DMS79 (cell line): ENCODE data around the gene RTN3.
"Not testable (repeated sequence)": the region's sequence is repeated elsewhere in the genome, so short reads cannot be mapped to it uniquely, and the experiment has no call there.

Experiments used
- DNase-seq: peaks from one replicate; lab custom pipeline; 2025; lab: John Stamatoyannopoulos, UW

The RTN3 gene

DNA sequence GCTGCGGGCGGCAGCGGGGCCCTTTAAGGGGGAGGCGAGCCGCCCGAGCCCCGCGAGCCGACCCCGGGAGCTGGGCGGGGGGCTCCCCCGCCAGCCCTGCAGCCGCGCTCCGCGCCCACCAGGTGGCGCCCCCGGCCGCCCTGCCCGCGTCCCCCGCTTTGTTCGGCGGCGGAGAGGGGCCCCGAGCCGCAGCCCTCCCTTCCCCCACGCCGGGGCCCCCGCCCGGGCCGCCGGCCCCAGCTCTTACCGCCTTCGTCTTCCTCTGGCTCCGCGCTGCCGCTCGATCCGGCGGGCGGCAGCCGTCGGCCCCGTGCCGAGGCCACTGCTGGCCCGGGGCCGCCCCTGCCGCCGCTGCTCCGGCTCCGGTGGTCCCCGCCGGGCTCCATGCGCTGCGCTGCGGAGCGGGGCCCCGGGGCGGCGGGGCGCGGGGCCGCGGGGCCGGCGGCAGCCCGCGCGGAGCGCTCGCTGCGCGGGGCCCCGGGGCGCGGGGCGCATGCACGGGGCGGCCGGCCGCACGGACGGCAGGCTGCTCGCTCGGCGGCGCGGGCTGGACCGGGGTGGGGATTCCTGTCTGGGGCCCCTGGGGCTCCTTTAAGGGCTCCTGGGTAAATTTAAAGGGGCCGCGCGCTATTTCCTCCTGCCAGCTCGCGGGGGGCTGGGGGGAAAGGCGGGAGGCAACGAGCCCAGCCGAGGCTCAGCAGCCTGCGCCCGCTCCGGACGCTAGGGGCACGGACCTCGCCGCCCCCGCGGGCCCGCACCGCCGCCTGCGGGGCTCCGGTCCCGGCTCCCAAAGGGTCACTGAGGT is 87.1 kb downstream of the RTN3 start, which contains the start of gene ZFTA:
TSS of gene ZFTA (minus strand) at position 539 of the 805 bp plus-strand sequence. CDS start at position 386, 153 bp downstream.
- DNase-seq = peak; percentile 13

DNA sequence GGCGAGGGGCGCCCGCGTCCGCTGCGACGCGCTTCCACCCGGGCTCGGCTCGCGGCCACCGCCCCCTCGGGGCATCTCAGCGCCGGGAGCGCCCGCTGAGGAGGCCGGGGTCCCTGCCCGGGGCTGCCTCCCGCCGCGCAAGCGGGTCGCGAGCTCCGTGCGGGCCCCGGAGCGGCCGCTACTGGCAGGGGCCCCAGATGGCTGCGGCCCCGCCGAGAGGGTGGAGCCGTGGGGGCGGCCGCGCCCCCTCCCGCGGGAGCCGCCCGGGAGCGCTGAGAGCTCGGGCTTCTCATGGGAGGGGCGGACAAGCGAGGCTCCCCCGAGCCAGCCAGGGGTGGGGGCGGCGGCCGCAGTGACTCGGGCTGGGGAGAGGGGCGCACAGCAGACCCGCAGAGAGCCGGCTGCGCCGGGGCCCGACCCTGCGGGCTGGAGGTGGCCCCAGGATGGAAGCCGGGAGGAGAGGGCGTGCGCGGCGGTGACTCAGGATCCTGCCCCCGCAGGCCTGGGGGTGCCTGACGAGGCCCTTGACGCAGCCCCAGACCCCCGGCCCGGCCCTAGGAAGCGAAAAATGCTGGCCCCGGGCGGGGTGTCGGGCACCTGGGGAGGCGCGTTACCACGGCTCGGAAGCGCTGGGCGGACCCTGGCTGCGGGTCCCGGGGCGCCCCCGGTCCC is 87.9 kb downstream of the RTN3 start:
- no peak for DNase-seq

DNA sequence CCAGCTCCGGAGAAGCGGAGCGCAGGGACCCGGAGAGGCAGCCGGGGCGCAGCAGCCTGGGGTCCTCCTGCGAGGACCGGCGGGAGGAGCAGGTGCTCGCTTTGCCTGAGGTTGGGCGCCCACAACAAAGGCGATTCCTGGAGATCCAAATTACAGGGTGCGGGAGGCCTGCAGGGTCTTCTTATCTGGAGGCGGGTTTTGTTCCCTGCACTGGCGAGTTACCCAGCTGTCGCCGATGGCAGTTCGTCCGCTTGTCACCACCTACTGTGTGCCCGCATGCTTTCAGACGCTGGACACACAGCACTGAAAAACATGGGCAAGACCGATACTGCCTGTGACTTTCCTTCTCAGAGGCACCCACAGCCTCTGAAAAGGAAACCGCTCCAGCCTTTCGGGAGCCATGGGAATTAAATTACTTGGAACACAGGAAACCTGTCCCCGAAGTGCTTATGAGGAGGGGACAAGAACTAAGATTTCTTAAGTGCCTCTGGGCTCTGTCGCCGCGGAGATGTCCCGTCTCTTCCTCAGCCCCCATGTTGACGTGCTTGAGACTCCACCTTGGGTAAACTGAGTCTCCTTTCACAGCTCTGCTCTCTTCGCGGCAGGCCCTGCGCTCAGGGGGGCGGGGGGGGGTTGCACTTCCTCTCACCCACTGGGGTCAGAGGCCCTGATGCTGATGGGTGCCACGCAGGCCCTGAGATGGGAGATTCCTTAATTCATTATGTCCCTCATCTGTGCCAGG is 88.6 kb downstream of the RTN3 start:
- DNase-seq = peak; percentile 26

DNA sequence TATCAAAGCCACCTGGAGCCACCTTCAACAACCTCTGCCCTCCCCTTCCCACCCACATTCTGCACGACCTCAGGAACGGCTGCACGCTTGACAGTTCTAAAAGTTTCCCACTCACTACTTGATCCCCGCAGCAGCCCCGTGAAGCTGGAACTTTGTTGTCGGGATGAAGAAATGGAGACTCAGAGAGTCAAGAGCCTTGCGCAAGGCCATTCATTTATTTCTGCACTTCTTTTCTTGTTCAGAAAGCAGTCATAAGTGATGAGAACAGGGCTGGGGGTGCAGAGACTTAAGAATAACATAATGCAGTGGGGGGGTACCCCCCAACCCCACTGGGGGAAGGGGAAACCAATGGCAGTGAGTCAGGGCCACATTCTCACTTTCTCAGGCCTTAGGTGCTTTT is 89.5 kb downstream of the RTN3 start:
- no peak for DNase-seq

DNA sequence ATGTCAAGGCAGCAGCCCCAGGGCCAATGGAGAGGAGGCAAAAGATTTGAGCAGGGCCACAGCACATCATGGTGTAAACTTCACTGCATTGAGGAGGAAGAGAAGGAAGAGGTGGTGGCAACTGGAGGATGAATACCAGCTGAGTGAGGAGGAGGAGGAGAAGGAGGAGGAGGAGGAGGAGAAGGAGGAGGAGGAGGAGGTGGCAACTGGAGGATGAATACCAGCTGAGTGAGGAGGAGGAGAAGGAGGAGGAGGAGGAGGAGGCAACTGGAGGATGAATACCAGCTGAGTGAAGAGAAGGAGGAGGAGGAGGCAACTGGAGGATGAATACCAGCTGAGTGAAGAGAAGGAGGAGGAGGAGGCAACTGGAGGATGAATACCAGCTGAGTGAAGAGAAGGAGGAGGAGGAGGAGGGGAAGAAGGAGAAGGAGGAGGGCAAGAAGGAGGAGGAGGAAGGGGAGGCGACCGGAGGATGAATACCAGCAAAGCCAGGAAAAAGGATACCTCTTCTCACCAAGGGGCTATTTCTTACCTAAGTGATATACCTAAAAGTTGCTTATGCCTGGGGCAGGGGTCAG is 90.5 kb downstream of the RTN3 start:
- DNase-seq = not testable (repeated sequence)

DNA sequence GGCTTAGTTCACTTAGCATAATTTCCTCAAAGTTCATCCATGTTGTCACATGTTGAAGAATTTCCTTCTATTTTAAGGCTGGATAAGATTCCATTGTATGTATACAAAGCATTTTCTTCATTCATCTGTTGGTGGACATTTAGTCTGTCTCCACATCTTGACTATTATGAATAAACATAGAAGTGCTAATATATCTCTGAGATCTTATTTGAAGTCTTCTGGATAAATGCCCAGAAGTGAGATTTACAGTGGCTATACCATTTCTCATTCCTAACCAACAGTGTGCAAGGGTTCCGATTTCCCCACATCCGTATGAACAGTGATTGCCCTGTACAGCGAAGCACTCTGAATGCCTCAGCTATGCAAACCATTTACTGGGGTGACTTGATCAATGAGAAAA is 93.9 kb downstream of the RTN3 start:
- DNase-seq = no peak

DNA sequence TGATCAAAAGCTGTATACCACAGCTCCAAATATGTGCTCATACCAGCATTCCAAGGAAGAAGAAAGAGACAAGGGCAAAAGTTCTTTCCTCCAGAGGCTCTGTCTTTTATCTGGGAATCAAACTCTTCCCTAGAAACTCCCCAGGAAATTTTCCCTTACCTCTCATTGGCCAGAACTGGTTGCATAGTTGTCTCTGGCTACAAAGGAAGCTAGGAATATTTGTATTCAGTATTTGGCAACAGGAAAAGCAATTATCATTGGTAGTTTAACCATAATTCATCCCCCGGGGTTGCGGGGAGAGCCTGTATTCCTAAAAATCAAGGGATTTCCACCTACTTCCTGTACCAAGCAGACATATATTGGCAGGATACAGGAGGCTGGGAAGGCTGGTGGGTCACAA is 97.7 kb downstream of the RTN3 start:
- no peak for DNase-seq

DNA sequence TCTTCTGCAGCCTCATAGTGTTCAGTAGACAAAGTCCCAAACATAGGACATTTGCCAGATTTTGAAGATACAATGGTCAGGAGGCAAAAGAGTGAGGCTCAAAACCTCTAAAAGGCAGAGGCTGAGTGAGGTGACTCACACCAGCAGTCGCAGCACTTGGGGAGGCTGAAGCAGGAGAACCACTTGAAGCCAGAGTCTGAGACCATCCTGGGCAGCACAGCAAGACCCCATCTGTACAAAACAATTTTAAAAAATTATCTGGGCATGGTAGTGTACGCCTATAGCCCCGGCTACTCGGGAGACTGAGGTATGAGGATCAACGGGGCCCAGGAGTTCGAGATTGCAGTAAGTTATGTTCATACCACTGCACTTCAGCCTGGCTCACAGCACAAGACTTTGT is 101.4 kb downstream of the RTN3 start:
- no peak for DNase-seq

DNA sequence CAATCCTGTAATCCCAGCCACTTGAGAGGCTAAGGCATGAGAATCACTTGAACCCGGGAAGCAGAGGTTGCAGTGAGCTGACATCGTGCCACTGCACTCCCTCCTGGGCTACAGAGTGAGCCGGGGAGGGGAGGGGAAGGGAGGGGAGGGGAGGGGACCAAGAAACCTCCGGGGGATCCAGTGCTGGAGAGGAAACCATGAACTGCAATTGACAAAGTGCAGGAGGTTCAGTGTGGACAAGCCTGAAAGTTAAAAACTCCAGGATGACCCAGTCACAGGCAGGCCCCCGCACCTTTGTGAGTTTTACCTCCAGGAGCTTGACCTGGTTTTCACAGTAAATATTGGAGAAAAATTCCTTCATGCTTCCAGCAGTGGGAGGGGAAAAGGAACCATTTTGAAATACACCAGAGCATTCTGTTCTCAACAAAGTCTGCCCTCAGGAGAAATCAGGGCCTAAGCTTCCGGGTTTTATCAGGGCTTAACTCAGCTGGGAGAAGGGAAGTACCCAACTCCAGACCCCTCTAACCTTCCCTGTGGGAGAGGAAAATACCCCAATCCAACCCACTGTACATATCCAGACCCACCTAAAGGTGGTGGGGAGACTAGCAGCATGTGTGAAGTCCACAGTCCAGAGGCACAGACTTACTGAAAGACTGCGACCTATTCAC is 102.8 kb downstream of the RTN3 start:
- DNase-seq = no peak

DNA sequence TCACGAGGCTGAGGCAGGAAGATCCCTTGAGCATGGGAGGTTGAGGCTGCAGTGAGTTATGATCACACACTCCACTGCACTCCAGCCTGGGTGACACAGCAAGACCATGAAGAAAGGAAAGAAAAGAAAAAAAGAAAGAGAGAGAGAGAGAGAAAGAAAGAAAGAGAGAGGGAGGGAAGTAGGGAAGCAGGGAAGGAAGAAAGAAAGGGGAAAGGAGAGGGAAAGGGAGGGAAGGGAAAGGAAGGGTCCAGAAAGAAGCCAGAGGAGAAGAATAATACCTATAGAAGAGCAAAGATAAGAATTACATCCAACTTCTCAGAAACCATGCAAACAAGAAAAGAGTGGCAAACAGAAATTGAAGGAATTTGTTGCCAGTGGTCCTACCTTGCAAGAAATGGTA is 104.5 kb downstream of the RTN3 start:
- DNase-seq = no peak

DNA sequence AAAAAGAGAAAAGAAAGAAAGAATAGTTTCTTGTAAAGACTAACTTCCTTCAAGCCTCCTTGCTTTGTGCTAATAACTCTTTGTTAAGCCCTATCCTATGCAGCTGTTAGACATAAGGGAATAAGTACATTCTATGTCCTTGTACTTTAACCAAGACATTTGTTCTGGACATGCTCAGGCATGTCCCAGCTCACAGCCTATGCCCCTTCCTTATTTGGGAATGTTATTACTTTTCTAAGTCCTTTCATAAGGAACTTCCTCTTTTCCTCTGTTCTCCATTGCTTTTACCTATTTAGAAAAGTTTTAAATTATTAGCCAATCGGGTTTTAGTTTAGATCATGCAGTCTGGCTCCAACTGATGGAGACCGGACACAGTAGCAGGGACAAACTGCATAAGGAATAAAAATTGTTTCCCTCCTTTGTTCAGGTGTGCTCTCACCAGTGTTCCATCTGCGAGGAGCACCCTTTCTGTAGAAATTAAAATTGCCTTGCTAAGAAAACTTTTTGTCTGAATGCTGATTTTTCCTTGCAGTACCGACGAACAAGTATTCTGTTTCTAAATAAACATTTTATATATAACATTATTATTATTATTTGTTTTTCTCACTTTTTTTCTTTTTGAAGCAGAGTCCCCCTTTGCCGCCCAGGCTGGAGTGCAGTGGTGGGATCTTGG is 110.3 kb downstream of the RTN3 start:
- DNase-seq = no peak

DNA sequence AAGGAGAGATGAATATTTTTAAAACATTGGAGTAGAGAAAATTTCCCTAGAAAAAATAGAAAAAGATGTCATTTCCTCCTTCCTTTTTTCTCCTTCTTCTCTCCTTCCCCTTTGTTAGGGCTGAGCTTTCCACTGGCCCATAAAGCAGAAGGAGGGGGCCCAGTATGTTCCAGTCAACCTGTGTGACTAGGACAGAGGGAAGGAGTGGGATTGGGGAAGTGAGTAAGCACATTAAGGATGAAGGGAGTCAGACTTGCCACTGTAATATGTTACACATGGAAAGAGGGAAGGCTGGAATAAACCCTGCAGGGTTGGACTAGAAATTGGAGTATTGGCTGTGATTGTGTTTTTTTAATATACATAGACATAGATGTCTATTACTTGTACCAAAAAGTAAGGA is 111.9 kb downstream of the RTN3 start:
- DNase-seq = no peak

DNA sequence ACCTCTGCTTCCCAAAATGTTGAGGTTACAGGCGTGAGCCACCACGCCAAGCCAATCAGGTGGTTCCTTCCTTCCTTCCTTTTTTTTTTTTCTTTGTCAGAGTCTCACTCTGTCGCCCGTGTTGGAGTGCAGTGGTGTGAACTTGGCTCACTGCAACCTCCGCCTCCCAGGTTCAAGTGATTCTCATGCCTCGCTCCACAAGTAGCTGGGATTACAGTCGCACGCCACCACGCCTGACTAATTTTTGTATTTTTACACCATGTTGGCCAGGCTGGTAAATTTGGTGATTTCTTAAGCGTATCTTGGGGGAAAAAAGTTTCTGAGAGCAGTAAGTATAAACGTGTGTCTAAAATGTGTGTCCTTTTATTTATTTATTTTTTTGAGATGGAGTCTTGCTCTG is 113.8 kb downstream of the RTN3 start:
- no peak for DNase-seq

DNA sequence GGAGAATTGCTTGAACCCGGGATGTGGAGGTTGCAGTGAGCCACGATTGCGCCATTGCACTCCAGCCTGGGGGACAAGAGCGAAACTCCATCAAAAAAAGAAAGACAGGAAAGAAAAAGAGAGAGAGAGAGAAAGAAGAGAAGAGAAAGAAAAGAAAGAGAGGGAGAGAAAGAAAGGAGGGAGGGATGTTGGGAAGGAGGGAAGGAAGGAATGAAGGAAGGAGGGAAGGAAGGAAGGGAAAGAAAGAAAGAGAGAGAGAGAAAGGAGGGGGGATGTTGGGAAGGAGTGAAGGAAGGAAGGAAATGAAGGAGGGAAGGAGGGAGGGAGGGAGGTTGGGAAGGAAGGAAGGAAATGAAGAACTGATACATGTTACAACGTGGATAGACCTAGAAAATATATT is 119.6 kb downstream of the RTN3 start:
- no peak for DNase-seq

DNA sequence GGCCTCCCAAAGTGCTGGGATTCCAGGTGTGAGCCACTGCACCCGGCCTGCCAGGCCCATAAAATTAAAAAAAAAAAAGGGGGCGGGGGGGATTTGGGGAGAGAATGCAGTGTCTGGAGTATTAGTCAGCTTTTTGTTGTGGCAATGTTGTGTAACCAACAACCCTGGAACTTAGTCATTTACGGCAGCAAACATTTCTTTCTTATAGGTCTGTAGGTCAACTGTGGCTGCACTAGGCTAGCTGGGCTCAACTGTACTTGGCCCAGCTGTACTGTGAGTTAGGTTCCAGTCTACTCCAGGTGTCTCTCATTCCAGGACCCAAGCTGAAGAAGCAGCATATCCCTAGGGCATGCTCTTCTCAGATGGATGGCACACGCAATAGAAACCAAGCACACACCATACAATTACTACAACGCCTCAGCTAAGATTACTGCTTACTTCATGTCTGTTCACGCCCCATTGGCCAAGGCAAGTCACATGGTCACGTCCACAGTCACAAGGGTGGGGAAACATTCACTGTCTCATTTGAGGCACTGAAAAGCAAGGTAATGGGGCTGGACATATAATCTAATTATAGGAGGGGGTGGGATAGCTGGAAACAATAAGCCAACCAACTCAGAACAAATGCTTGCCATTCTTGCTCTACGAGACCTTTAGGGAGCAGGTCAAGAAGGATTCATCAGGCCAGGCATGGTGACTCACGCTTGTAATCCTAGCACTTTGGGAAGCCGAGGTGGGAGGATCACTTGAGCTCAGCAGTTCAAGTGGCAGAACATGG is 121.5 kb downstream of the RTN3 start:
- no peak for DNase-seq

DNA sequence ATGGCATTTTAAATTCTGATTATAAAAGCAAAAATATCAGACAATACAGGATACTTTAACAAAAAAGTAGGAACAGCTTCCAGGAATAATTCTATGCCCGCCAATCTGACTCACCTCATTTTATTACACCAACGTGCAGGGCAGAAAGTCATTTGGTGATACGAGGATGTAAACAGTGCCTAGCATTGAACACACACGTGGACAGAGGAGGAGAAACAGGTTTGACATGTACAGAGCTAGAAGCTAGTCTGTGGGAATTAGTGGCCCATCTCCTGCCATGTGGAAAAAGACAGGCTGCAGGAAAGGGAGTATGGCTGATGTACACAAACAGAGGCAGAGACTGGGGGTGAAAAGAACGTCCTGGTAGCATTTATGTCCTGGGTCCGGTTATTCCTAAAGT is 123.0 kb downstream of the RTN3 start:
- no peak for DNase-seq

DNA sequence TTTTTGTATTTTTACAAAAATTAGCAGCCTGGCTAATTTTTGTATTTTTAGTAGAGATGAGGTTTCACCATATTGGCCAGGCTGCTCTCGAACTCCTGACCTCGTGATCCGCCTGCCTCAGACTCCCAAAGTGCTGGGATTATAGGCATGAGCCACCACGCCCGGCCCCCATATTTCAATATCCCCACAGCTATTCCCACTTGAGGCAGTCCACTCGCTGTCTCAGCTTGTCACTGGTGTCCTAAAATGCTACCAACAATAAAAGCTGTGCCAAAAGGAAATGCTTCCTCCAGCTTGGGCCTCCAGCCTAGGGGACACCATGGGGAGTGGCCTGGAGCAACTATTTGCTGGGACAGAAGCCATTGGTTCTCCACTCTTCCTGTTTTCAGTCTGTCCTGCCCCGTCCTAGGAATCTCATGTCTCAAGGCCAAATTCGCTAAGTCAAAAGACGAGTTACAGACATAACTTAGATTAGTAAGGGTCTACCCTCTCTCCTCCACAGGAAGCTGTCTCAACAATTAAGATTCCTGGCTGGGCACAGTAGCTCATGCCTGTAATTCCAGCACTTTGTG is 124.6 kb downstream of the RTN3 start:
- no peak for DNase-seq
